Left ventricle myocardium inferior (tissue), 1 donor: ENCODE data around the gene HM13. TPM values are rescaled to one million over a fixed set of nuclear protein-coding genes. Genes with fewer than 3 reads are reported as not detected.
"Not testable (repeated sequence)": the region's sequence is repeated elsewhere in the genome, so short reads cannot be mapped to it uniquely, and the experiment has no call there.

Experiments
- DNase-seq: peaks from one replicate; pipeline ENCODE4 v3.0.0-alpha.2; 2020
- H3K27ac ChIP-seq: fragments of 200-600 bp; replicated peaks from 2 replicates; pipeline ENCODE4 v1.8.0; 2021
- H3K27me3 ChIP-seq: fragments of 200-600 bp; 2 replicates; pipeline ENCODE4 v1.8.0; 2021; ENCODE audit warnings: low read depth
- H3K36me3 ChIP-seq: fragments of 200-600 bp; 2 replicates; pipeline ENCODE4 v1.8.0; 2021
- H3K4me1 ChIP-seq: fragments of 200-600 bp; 2 replicates; pipeline ENCODE4 v1.8.0; 2021
- H3K4me3 ChIP-seq: fragments of 200-600 bp; 2 replicates; pipeline ENCODE4 v1.8.0; 2021; ENCODE audit warnings: mild to moderate bottlenecking, moderate library complexity
- H3K9me3 ChIP-seq: fragments of 200-600 bp; replicated peaks from 2 replicates; pipeline ENCODE4 v1.8.0; 2021
- CTCF ChIP-seq: fragments of 200-600 bp; IDR thresholded peaks from 2 replicates; pipeline ENCODE4 v1.8.0; 2021; ENCODE audit warnings: antibody characterized with exemption, mild to moderate bottlenecking, borderline replicate concordance
- intact Hi-C: fragments of 100-400 bp; cut with micrococcal nuclease; formaldehyde crosslinking; loops from one replicate; pipeline ENCODE4 v1.11.0; 2022
- long read RNA-seq: library from polyadenylated mRNA; unstranded; transcript quantifications from one replicate; pipeline ENCODE4 v2.0.0, GENCODE V29; 2021
- total RNA-seq: library from RNA; stranded (reverse); fragmentation: NEBNext Ultra II Directional; extraction: Animal tissue kit (Norgen Biotek cat#: 25700); gene quantifications from one replicate; pipeline ENCODE4 v1.2.1, GENCODE V29; 2021
- donor health status: DM: no; HTN: yes; CAD: no; lungs with severe emphysema.

The HM13 gene
- 39.0 TPM for total RNA-seq
- long read RNA-seq, transcript HM13-202 (12 exons, 1,606 nt), result minor isoform, 30 of 113 reads
- long read RNA-seq, transcript HM13-227 (9 exons, 2,788 nt), result minor isoform, 6 of 113 reads
- long read RNA-seq, transcript HM13-204 (13 exons, 3,810 nt), result minor isoform, 5 of 113 reads
- long read RNA-seq, transcript HM13-201 (13 exons, 1,809 nt), result major isoform, 46 of 113 reads
- long read RNA-seq, partial matches to known transcripts, result 5 of 113 reads
- long read RNA-seq, other reads (novel, unspliced or antisense), result 21 of 113 reads

- H3K27me3 ChIP-seq, result no peaks in the 10 kb centered on the region
- peak within 1 kb of the TSS; percentile 89 for H3K27ac ChIP-seq
- H3K36me3 ChIP-seq, result peaks cover 17% of the 10 kb centered on the region
- peak within 1 kb of the TSS; percentile 99 for H3K4me3 ChIP-seq
- peak; percentile 92 for DNase-seq
- H3K9me3 ChIP-seq, result no peaks in the 10 kb centered on the region
- intact Hi-C loops, result no loop called here
- peak; percentile 99 for TF ChIP-seq CTCF
- H3K4me1 ChIP-seq, result peaks cover 51% of the 10 kb centered on the region
Measured at GRCh38 chr20:31514154-31515071, at the start of gene HM13. HM13 (plus strand) TSS chr20:31514442; CDS start chr20:31514552, 110 bp downstream.

GRCh38 chr20:31470946-31471345 is 43.3 kb upstream of the HM13 start:
- H3K27ac ChIP-seq, DNase-seq, intact Hi-C loops, H3K36me3 ChIP-seq, H3K4me3 ChIP-seq, H3K9me3 ChIP-seq: not testable (repeated sequence)
- Histone ChIP-seq H3K4me1 (peaks cover 22% of the 10 kb centered on the region), H3K27me3 (peaks cover 20% of the 10 kb centered on the region)

- Histone ChIP-seq H3K9me3 (no peaks in the 10 kb centered on the region), H3K4me1 (peaks cover 29% of the 10 kb centered on the region), H3K4me3 (no peak overlapping the region), H3K27ac (peak overlapping the region; percentile 74), H3K27me3 (peaks cover 37% of the 10 kb centered on the region), H3K36me3 (no peaks in the 10 kb centered on the region)
- intact Hi-C loops, result no loop called here
- no peak for TF ChIP-seq CTCF
- DNase-seq, result peak; percentile 34
Measured at GRCh38 chr20:31472395-31473330, 41.6 kb upstream of the HM13 start.

- H3K4me1 ChIP-seq, result peaks cover 29% of the 10 kb centered on the region
- DNase-seq, result no peak
- peak overlapping the region; percentile 74 for H3K27ac ChIP-seq
- no peaks in the 10 kb centered on the region for H3K36me3 ChIP-seq
- no peaks in the 10 kb centered on the region for H3K9me3 ChIP-seq
- peaks cover 45% of the 10 kb centered on the region for H3K27me3 ChIP-seq
- intact Hi-C loops, result no loop called here
- H3K4me3 ChIP-seq, result no peak overlapping the region
- TF ChIP-seq CTCF, result no peak
Measured at GRCh38 chr20:31473331-31474096, 40.7 kb upstream of the HM13 start.

- Histone ChIP-seq H3K27me3 (peaks cover 51% of the 10 kb centered on the region), H3K9me3 (no peaks in the 10 kb centered on the region), H3K27ac (peak overlapping the region; percentile 74), H3K4me1 (peaks cover 29% of the 10 kb centered on the region), H3K4me3 (peak overlapping the region; percentile 68), H3K36me3 (no peaks in the 10 kb centered on the region)
- intact Hi-C loops, result no loop called here
- TF ChIP-seq CTCF, result no peak
- no peak for DNase-seq
Measured at GRCh38 chr20:31474097-31474436, 40.2 kb upstream of the HM13 start.
